Stimulated activated CD4-positive, alpha-beta T cell treated with anti-CD3 and anti-CD28 coated beads, Interleukin-12 subunit alpha, Interleukin-12 subunit beta, amount 100 ng/mL, for 48 hours (primary cell): Measurements from ENCODE around the gene TMEM174.
A peak's percentile ranks its signal among the peaks of the same experiment; 100 is the strongest.

ENCODE experiments used
- DNase-seq, 3 donors: peaks; one replicate each; pipeline ENCODE4 v3.0.0-alpha.2; 2020; ENCODE audit warnings: low read depth in 2 of 3, low spot score in 1 of 3

The TMEM174 gene

GRCh38 chr5:73172951-73173350, at the start of gene TMEM174:
TMEM174 (plus strand) TSS chr5:73173193; CDS start chr5:73173244, 51 bp downstream.
- DNase-seq, result no peak

GRCh38 chr5:73125289-73125688, 47.7 kb upstream of the TMEM174 start:
- DNase-seq, result no peak

GRCh38 chr5:73126381-73126780, 46.6 kb upstream of the TMEM174 start:
- no peak for DNase-seq

- DNase-seq, result no peak
These were observed 46.0 kb upstream of the TMEM174 start for GRCh38 chr5:73126957-73127356.

GRCh38 chr5:73129143-73129542, 43.9 kb upstream of the TMEM174 start:
- DNase-seq, result no peak

- DNase-seq, result no peak
These were observed 42.2 kb upstream of the TMEM174 start for GRCh38 chr5:73130811-73131210.

GRCh38 chr5:73131711-73132425, 41.1 kb upstream of the TMEM174 start:
- no peak for DNase-seq

GRCh38 chr5:73132759-73133158, 40.2 kb upstream of the TMEM174 start:
- no peak for DNase-seq

GRCh38 chr5:73135021-73135420, 38.0 kb upstream of the TMEM174 start:
- DNase-seq, result no peak

- DNase-seq, result peak in 1 of 3 donors; percentile 11
These were observed 37.5 kb upstream of the TMEM174 start for GRCh38 chr5:73135429-73136054.

- no peak for DNase-seq
These were observed 36.9 kb upstream of the TMEM174 start for GRCh38 chr5:73136055-73136562.

- DNase-seq, result no peak
These were observed 35.1 kb upstream of the TMEM174 start for GRCh38 chr5:73137563-73138530.

- DNase-seq, result no peak
These were observed 33.5 kb upstream of the TMEM174 start for GRCh38 chr5:73139485-73139884.

GRCh38 chr5:73140801-73141200, 32.2 kb upstream of the TMEM174 start:
- DNase-seq, result no peak

GRCh38 chr5:73142035-73142434, 31.0 kb upstream of the TMEM174 start:
- no peak for DNase-seq

GRCh38 chr5:73143716-73144115, 29.3 kb upstream of the TMEM174 start:
- no peak for DNase-seq

- no peak for DNase-seq
These were observed 23.5 kb upstream of the TMEM174 start for GRCh38 chr5:73149540-73149939.

- no peak for DNase-seq
These were observed 22.1 kb upstream of the TMEM174 start for GRCh38 chr5:73150876-73151275.

- DNase-seq, result no peak
These were observed 21.1 kb upstream of the TMEM174 start for GRCh38 chr5:73151766-73152410.

- no peak for DNase-seq
These were observed 20.3 kb upstream of the TMEM174 start for GRCh38 chr5:73152411-73153388.
